Parathyroid adenoma (tissue), 2 donors: ENCODE data around the gene ZNF462.

Experiments used
- H2AFZ ChIP-seq: fragments of 300-600 bp; sonication (generic); one replicate; pipeline ENCODE4 v1.7.0; 2017; ENCODE audit warnings: antibody characterized with exemption, mild to moderate bottlenecking
- H3K27ac ChIP-seq: fragments of 300-600 bp; sonication (generic); one replicate; pipeline ENCODE4 v1.7.0; 2017
- H3K27me3 ChIP-seq: fragments of 300-600 bp; sonication (generic); one replicate; pipeline ENCODE4 v1.7.0; 2017; ENCODE audit warnings: low read length; ENCODE audit not compliant: control insufficient read depth, insufficient read depth
- H3K36me3 ChIP-seq: fragments of 300-600 bp; sonication (generic); one replicate; pipeline ENCODE4 v1.7.0; 2017; ENCODE audit warnings: low read length; ENCODE audit not compliant: control insufficient read depth, insufficient read depth
- H3K4me1 ChIP-seq: fragments of 300-600 bp; sonication (generic); one replicate; pipeline ENCODE4 v1.7.0; 2017; ENCODE audit warnings: control low read depth
- H3K4me2 ChIP-seq: fragments of 300-600 bp; sonication (generic); one replicate; pipeline ENCODE4 v1.7.0; 2017; ENCODE audit warnings: low read length
- H3K4me3 ChIP-seq: fragments of 300-600 bp; sonication (generic); one replicate; pipeline ENCODE4 v1.7.0; 2017; ENCODE audit warnings: low read depth, low read length
- H3K79me2 ChIP-seq: fragments of 300-600 bp; sonication (generic); one replicate; pipeline ENCODE4 v1.7.0; 2017; ENCODE audit warnings: control low read depth
- H3K9ac ChIP-seq: fragments of 300-600 bp; sonication (generic); one replicate; pipeline ENCODE4 v1.7.0; 2017; ENCODE audit warnings: mild to moderate bottlenecking
- H3K9me3 ChIP-seq: fragments of 300-600 bp; sonication (generic); one replicate; pipeline ENCODE4 v1.7.0; 2017; ENCODE audit warnings: low read length; ENCODE audit not compliant: control insufficient read depth
- TF ChIP-seq, protein P1 (sequence below): fragments of 300-600 bp; sonication (generic); IDR thresholded peaks from one replicate; pipeline ENCODE4 v1.7.0; 2017; ENCODE audit warnings: antibody characterized with exemption, mild to moderate bottlenecking
- donor health status: primary hyperparathyroidism.

Gene ZNF462

DNA sequence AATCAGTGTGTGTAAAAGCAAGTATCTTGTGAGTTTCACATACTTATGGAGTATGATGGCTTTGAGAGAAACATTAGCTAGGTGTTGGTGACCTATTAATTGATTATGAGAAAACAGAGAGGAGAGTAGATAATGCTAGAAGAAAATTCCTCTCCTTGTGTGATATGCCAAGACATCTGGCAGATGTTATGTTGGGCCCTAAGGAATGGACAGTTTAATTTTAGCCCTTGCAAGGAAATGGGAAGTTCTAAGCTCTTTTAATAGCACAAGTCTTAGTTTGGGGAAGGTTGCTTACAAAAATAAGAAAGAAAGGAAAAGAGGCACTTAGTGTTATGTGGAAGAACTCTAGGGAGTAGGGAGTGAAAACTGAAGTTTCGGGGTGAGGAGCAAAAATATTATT lies 5.1 kb downstream of the ZNF462 start:
- no peaks in the 10 kb centered on the region for H3K9me3 ChIP-seq
- peak overlapping the region; percentile 44 for H3K27ac ChIP-seq
- H3K4me3 ChIP-seq: no peak overlapping the region
- H3K27me3 ChIP-seq: no peaks in the 10 kb centered on the region
- H3K9ac ChIP-seq: no peak overlapping the region
- H2AFZ ChIP-seq: no peak overlapping the region
- TF ChIP-seq, protein P1, sequence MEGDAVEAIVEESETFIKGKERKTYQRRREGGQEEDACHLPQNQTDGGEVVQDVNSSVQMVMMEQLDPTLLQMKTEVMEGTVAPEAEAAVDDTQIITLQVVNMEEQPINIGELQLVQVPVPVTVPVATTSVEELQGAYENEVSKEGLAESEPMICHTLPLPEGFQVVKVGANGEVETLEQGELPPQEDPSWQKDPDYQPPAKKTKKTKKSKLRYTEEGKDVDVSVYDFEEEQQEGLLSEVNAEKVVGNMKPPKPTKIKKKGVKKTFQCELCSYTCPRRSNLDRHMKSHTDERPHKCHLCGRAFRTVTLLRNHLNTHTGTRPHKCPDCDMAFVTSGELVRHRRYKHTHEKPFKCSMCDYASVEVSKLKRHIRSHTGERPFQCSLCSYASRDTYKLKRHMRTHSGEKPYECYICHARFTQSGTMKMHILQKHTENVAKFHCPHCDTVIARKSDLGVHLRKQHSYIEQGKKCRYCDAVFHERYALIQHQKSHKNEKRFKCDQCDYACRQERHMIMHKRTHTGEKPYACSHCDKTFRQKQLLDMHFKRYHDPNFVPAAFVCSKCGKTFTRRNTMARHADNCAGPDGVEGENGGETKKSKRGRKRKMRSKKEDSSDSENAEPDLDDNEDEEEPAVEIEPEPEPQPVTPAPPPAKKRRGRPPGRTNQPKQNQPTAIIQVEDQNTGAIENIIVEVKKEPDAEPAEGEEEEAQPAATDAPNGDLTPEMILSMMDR: no peak
- H3K4me2 ChIP-seq: no peak overlapping the region
- H3K4me1 ChIP-seq: peaks cover 11% of the 10 kb centered on the region
- H3K79me2 ChIP-seq: peaks cover 12% of the 10 kb centered on the region
- H3K36me3 ChIP-seq: no peaks in the 10 kb centered on the region

DNA sequence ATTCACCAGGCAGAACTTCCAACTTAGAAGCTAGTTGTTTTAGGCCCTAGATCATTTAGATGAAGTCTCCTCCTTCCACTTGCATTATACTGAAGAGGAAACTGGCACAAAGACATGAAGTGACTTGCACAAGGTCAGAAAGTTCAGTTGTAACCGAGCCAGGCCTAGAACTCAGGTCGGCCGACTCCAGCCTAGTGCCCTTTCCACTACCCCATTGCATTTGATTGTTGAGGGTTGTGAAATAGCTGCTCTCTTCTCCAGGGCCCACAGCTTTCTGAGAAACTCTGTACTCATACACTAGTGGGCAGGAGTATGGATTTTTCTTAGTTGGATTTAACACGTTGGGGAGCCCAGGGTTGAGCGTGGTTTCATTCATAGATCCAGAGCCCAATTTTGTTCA lies 5.6 kb downstream of the ZNF462 start:
- H2AFZ ChIP-seq: no peak overlapping the region
- H3K27me3 ChIP-seq: no peaks in the 10 kb centered on the region
- no peak overlapping the region for H3K4me3 ChIP-seq
- no peaks in the 10 kb centered on the region for H3K36me3 ChIP-seq
- H3K4me2 ChIP-seq: peak overlapping the region; percentile 18
- no peaks in the 10 kb centered on the region for H3K9me3 ChIP-seq
- H3K27ac ChIP-seq: peak overlapping the region; percentile 44
- peaks cover 11% of the 10 kb centered on the region for H3K4me1 ChIP-seq
- no peak overlapping the region for H3K9ac ChIP-seq
- H3K79me2 ChIP-seq: peaks cover 12% of the 10 kb centered on the region
- TF ChIP-seq, protein P1: no peak

DNA sequence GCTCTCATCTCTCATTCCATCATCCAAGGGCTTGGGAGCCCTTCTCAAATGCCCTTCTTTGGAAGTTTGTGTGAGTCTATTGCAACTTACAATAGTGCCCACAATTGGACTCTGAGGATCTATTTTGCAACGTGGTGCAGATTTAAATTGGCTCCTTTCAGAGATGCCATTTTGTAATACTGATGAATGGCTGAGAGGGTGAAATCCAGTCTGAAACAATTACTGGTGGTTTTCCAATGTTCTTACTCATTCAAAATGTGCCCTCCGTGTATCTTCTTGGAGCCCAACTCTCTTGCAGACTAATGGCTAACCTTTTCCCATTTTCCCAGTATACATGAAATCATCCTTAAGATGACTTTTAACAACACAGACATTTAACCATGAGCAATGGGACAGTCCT lies 6.1 kb downstream of the ZNF462 start:
- no peak overlapping the region for H3K9ac ChIP-seq
- no peak overlapping the region for H2AFZ ChIP-seq
- no peak overlapping the region for H3K4me2 ChIP-seq
- H3K4me1 ChIP-seq: peaks cover 11% of the 10 kb centered on the region
- TF ChIP-seq, protein P1: no peak
- peak overlapping the region; percentile 44 for H3K27ac ChIP-seq
- H3K9me3 ChIP-seq: no peaks in the 10 kb centered on the region
- peaks cover 12% of the 10 kb centered on the region for H3K79me2 ChIP-seq
- H3K4me3 ChIP-seq: no peak overlapping the region
- H3K27me3 ChIP-seq: no peaks in the 10 kb centered on the region
- H3K36me3 ChIP-seq: no peaks in the 10 kb centered on the region

GRCh38 chr9:106869458-106869857 lies 6.5 kb downstream of the ZNF462 start:
- Histone ChIP-seq H3K27me3 (no peaks in the 10 kb centered on the region), H3K4me1 (peaks cover 11% of the 10 kb centered on the region), H3K79me2 (peaks cover 12% of the 10 kb centered on the region), H3K9me3 (no peaks in the 10 kb centered on the region), H3K9ac (no peak overlapping the region), H3K27ac (peak overlapping the region; percentile 15), H3K36me3 (no peaks in the 10 kb centered on the region), H3K4me3 (no peak overlapping the region), H3K4me2 (no peak overlapping the region), H2AFZ (no peak overlapping the region)
- TF ChIP-seq, protein P1: no peak

GRCh38 chr9:106872641-106873040 lies 9.7 kb downstream of the ZNF462 start:
- Histone ChIP-seq H3K9ac (no peak overlapping the region), H2AFZ (no peak overlapping the region), H3K27ac (no peak overlapping the region), H3K4me3 (no peak overlapping the region), H3K9me3 (no peaks in the 10 kb centered on the region), H3K27me3 (no peaks in the 10 kb centered on the region), H3K36me3 (no peaks in the 10 kb centered on the region), H3K4me2 (no peak overlapping the region), H3K4me1 (peaks cover 21% of the 10 kb centered on the region), H3K79me2 (peaks cover 10% of the 10 kb centered on the region)
- TF ChIP-seq, protein P1: no peak
